Loucy (cell line): ENCODE measurements around the gene CAPSL.

Source experiments
- CTCF ChIP-seq: fragments of 200-600 bp; sonication (generic); conservative IDR thresholded peaks from 2 replicates; pipeline ENCODE4 v1.5.1; 2014; ENCODE audit warnings: mild to moderate bottlenecking, antibody characterized with exemption, low read length
- EZH2phosphoT487 ChIP-seq: fragments of 200-600 bp; IDR thresholded peaks from 2 replicates; pipeline ENCODE4 v1.6.1; 2018; ENCODE audit warnings: antibody characterized with exemption, mild to moderate bottlenecking, moderate library complexity, borderline replicate concordance

- TF ChIP-seq CTCF = no peak
- TF ChIP-seq EZH2phosphoT487 = no peak
These were observed 8.7 kb upstream of the CAPSL start for GRCh38 chr5:35947085-35947484.
